Fibroblast of peridontal ligament (primary cell): Measurements from ENCODE around the gene C17orf100.
"Not testable (repeated sequence)": the region's sequence is repeated elsewhere in the genome, so short reads cannot be mapped to it uniquely, and the experiment has no call there.

Experiments
- DNase-seq: peaks from one replicate; pipeline ENCODE4 v3.0.0-alpha.2; 2010; ENCODE audit errors: extremely low read depth

The C17orf100 gene

GRCh38 chr17:6691958-6692357 is 40.4 kb downstream of the C17orf100 start:
- not testable (repeated sequence) for DNase-seq

GRCh38 chr17:6695051-6695450 is 43.5 kb downstream of the C17orf100 start:
- DNase-seq, result no peak

- no peak for DNase-seq
These were observed 44.0 kb downstream of the C17orf100 start for GRCh38 chr17:6695565-6695964.

GRCh38 chr17:6696906-6697305 is 45.3 kb downstream of the C17orf100 start:
- DNase-seq, result no peak

- DNase-seq, result no peak
These were observed 46.4 kb downstream of the C17orf100 start for GRCh38 chr17:6698004-6698403.

GRCh38 chr17:6699997-6700947 is 48.7 kb downstream of the C17orf100 start:
- DNase-seq, result no peak

GRCh38 chr17:6700948-6701307 is 49.4 kb downstream of the C17orf100 start:
- DNase-seq, result no peak

GRCh38 chr17:6701719-6702118 is 50.2 kb downstream of the C17orf100 start:
- DNase-seq, result no peak

- no peak for DNase-seq
These were observed 51.1 kb downstream of the C17orf100 start for GRCh38 chr17:6702567-6703215.
